Measurements from ENCODE around the gene MAN2A1.

DNA sequence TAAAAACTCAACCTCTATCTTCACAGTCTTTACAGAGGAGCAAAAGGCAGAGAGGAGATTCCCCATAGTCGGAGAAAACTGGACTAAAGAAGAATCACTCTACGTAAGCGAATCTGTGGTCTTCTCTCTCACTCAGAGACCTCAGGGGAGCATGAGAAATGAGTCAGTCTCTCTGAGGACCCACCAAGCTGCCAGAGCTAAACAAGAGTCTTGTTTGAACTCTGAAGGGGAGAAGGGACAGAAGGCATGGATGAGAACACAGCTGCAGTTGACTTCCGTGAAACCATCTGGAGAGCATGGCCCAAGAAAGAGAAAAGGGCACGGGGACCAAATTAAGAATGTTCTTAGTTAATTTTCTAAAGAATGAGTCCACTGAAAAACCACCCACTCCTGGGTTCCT is 12.8 kb upstream of the MAN2A1 start:
- TF ChIP-seq CTCF (IDR thresholded peaks at IDR 0.05) (no peak), POLR2A (IDR thresholded peaks at IDR 0.05) (no peak), POLR2AphosphoS5 (IDR thresholded peaks at IDR 0.05; ENCODE audit: insufficient read depth in 1 of 2, low read depth in 1 of 2) (no peak)
